NCI-H146 treated with DMSO at 0.1 percent for 48 hours (cell line): ENCODE measurements around the gene CERS1.
A peak's percentile ranks its signal among the peaks of the same experiment; 100 is the strongest.

Experiments
- DNase-seq: peaks from one replicate; lab custom pipeline; 2025; ENCODE audit not compliant: unreplicated experiment; lab: John Stamatoyannopoulos, UW

CERS1 gene

GRCh38 chr19:18899624-18900560 is 3.9 kb upstream of the CERS1 start:
- no peak for DNase-seq

DNA sequence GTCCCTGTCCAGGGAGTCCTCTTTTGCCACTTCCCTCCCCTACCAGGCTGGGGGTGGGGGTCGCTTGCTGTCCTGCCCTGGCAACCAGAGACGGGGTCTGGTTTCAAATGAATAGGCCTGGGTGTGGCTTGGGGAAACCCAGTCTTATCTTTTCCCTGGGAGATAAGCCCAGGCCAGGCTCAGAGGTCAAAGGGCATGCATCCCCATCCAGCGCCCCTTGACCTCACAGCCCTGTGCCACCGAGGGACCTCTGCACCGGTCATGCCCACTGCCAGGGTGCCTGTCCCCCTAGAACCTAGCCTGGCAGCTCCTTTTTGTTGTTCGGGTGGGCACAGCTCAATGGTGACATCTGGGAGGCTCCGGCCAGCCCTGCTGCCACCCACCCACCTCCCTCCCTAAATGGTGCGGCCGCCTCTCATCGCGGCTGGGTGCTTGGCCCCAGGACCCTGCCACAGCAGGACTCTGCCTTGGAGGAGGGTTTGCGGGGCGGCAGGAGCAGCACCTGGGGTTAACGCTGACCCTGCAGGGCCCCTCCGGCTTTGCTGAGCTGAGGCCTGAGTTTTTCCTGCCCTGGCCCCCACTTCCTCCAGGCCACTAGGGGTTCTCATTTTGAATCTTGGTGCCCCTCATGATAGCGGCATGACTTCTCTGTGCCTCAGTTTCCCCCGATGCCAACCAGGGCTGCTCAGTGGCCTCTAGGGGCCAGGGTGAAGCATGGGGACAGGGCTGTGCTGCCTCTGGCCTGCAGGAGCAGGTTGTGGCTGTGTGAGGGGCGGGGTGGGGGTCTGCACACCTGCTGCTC is 2.9 kb upstream of the CERS1 start:
- DNase-seq: no peak

DNA sequence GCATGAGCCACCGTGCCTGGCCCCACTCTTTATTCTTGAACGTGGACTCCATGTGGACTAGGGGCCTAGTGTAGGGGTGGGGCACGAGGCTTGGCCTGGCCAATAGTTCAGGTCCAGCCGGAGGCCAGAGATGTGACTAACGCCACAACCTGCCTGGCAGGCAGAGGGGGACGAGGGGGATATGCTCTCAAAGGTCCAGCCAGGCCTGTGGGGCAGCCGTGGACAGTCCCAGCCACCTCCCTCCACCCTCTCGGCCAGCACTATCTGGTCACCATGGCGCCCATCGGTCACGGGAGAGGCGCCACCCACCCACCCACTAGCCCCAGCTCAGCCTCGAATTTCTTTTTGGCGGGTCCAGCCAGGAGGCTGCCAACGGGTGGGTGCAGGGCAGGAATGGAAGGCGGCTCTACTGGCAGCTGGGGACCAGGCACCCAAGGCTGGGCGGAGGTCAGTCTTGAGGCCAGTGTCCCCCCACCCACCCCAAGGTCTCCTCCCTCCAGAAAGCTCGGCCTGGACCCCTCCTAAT is 2.2 kb upstream of the CERS1 start:
- DNase-seq: no peak

DNA sequence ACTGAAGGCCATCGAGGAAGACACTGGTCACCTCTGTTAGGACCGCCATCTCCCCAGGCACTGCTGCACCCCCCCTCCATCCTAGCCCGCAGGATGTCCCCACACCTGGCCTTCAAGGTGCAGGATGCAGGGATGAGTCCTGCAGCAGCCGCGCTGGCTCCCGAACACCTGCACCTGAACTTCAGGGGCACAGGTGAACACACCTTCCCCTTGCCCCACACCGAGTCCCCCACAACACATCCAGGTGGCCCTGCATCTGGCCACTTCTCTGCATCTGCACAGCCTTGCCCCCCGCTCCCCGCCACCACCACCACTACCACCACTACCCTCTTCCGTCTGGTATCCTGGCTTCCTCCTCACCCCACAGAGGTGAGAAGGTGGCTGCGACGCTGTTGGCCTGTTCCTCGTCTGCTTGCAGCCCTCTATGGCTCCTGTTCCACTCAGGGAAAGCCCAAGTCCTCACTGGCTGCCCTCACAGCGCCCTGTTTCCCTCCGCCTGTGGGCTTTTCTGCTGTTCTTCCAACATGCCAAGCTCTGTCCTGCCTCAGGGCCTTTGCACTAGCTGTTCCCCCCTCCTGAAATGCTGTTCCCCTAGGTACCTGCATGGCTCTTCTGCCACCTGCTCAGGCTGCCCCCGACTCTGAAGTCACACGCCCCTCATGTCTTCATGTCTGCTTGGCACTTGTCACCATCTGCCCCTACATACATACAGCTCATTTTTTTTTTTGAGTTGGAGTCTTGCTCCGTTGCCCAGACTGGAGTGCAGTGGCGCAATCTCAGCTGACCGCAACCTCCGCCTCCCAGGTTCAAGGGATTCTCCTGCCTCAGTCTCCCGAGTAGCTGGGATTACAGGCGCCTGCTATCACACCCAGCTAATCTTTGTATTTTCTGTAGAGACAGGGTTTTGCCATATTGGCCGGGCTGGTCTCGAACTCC is 1.4 kb upstream of the CERS1 start:
- DNase-seq: no peak

DNA sequence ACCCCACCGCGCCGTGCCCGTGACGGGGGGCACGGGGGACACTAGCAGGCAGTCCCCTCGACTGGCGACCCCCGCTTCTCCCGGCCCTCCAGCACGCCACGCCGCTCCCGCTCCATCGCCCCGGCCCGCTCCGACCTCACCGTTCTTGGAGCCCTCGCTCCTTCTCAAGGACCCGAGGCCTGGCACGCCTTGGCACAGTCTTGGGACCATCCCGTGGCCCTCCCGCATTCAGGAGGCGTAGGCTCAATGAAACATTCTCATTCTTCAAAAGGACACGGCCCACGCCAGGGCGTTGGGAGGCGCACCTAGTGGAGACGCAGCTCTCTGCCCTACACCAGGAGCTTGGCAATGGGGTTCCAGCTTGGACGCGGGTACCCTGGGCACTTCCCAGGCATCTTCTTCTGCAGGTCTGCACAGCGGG is 473 bp upstream of the CERS1 start:
- DNase-seq: no peak

- peak; percentile 68 for DNase-seq
These were observed 727 bp downstream of the CERS1 start for GRCh38 chr19:18895038-18895823.

- peak; percentile 59 for DNase-seq
These were observed 1.5 kb downstream of the CERS1 start for GRCh38 chr19:18894254-18895037.

DNA sequence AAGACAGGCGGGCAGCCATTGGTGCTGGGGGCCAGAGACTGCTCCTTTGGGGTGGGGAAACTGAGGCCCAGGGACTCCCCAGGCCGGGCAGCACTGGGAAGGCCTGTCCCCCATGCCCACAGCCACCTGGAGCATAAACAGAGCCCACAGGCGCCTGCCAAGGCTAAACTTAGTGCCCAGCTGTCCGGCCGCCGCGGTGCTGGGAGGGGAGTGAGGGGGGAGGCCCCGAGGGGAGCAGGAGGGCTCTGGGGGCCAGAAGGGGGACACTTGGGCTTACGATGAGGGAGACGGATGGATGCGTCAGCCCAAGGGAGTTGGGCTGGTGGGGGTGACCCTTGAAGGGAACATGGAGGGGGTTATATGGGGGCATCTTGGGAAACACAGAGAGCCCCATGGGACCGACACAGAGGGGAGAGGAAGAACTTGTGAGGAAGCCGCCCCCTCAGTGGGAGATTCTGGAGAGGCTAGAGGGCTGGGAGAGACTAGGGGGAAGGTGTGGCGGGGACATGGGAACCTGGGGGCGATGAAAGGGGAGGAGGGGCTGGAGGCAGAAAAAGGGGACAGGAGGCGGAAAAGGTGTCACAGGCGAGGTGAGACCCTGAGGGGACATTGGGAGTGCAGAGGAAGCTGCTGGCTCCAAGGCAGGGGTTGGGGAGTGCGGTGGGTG is 2.2 kb downstream of the CERS1 start:
- DNase-seq: no peak

- DNase-seq: no peak
These were observed 5.8 kb downstream of the CERS1 start for GRCh38 chr19:18889949-18890745.

GRCh38 chr19:18886972-18887371 is 9.0 kb downstream of the CERS1 start:
- DNase-seq: no peak

DNA sequence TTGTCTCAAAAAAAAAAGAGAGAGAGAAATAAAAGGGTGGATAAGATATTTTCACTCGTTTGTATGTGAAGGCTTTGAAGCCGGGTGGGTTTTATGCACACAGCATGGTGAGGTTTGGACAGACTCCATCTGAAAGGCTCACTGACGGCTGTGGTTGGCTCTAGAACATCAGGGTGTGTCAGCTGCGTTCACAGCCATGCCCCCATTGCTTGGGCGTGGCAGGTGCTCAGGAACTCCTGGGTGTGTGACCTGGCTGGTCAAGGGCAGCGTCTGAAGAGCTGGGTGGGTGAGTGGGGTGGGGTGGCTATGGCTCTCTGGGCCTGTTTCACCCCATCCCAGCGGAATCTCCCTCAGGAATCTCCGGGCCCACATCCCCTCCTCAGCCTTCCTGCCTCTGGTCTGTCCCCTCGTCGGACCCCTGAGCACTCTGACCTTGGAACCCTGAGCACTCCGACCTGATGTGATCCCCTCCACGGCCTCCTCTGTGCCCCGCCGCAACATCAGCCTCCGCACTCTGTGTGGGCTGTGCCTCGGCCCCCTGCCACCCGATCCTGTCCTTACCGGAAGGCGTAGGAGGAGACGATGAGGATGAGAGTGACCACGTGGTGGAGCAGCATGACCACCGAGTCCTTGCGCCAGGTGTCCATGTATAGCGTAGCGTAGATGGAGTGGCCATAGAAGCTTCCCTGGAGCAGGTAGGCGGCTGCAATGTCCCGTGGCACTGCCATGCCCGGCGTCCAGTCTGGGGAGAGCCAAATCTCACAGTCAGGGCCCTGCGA is 12.2 kb downstream of the CERS1 start:
- no peak for DNase-seq

GRCh38 chr19:18881491-18881890 is 14.5 kb downstream of the CERS1 start:
- no peak for DNase-seq

- no peak for DNase-seq
These were observed 16.2 kb downstream of the CERS1 start for GRCh38 chr19:18879579-18880373.

DNA sequence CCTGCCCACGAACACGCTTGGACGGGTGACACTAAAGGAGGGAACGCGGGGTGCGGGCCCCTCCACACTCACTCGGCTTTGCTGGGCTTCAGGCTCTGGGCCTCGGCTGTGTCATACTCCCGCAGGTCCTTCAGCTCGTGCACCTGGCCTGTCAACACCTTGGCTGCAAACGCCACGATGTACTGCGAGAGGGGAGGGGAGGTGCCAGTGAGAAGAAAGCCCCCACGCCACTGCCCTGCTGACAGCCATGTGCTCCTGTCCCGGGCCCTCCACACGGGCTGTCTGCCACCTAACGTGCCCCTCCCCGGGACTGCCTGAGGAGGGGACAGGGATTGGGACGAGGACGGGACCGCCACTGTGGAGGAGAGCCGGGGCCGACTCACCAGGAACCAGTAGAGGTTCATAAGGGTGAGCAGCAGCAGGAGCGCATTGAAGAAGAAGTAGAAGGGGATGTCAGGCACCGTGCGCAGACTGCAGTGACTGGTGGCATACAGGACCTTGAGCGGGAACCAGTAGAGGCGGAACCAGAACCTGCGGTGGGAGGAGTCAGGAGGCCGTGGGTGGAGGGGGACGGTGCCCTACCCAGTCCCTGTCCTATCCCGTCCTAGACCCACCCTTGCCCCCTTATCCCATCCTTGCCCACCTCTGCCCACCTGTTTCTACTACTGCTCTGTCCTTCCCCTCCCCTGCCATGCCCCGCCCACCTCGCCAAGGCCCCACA is 16.9 kb downstream of the CERS1 start:
- no peak for DNase-seq

DNA sequence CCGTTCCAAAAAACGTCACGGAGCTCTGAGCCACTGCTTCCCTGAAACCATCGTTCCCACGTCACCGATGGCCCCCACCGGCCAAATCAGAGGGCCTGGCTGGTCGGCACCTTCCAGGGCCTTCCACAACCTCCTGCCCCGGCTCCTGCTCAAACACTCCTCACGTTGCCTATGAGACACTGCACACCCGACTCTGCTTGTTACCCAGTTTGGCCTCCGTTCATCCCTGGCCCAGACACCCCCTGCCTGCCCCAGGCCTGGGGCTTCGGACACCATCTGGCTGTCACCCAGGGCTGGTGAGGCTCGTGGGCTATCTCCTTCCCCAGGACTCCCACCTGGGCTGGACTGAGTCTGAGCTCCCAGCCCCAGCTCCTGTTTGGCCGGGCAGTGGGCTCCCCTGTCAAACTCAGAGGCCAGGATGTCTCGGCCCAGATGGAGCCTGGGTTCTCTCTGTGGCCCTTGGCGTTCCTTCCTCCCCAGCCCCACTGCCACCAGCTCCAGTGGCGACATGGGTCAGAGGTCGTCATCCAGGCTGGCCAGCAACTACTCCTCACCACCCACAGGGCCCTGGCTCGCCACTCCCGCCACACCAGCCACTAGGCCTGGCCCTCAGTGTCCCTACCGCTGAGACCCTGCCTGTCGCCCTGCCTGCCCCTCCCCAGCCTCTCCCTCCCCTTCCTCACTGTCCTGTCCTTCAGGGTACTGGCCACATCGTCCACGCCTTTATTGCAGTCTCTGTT is 17.7 kb downstream of the CERS1 start:
- DNase-seq: no peak
